Stimulated activated CD8-positive, alpha-beta memory T cell treated with anti-CD3 and anti-CD28 coated beads, Interleukin-4, amount 100 ng/mL, for 24 hours (primary cell): ENCODE data around the gene STX4.
"Not testable (repeated sequence)": the region's sequence is repeated elsewhere in the genome, so short reads cannot be mapped to it uniquely, and the experiment has no call there.

Source experiments
- DNase-seq: peaks from one replicate; pipeline ENCODE4 v3.0.0-alpha.2; 2020; ENCODE audit warnings: low read depth

The STX4 gene

DNA sequence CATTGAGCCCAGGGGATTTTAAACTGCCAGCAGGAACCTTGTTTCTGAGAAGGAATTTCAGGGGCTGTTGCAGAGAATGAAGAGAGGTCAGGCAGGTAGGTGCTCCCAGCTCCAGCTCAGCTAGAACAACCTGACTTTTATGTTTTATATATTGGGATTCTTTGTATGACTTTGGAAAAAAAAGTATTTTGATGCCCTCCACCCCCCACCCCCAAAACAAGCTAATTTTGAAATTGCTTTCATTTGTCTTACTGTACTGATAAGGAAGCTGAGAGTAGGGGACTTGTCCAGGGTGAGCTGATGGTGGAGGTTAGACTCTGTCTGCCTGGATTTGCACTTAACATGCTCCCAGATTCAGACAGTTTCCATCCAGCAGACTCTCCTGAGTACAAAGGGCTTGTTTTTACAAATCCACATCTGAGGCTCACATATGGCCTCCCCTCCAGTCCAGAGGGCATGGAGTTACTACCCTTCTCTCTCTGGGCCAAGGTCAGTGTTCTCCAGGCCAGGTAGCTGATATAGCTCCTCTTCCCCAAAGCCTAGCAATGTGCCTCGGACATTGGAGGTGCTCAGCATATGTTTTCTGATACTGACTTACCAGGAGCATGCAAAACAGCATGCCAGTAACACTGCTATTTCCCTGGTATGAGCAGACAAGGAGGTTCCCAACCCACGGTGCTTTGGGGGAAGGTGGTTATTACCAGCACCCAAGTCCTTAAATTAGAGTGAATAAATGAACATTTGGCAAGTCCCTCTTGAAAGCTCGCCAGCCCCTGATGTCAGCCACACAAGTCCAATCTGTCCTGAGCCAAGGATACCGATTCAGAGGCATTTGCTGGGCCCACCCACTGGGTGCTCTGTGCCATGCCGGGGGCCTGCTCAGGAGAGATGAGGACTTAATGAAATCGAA lies 34.3 kb upstream of the STX4 start:
- DNase-seq, result no peak

DNA sequence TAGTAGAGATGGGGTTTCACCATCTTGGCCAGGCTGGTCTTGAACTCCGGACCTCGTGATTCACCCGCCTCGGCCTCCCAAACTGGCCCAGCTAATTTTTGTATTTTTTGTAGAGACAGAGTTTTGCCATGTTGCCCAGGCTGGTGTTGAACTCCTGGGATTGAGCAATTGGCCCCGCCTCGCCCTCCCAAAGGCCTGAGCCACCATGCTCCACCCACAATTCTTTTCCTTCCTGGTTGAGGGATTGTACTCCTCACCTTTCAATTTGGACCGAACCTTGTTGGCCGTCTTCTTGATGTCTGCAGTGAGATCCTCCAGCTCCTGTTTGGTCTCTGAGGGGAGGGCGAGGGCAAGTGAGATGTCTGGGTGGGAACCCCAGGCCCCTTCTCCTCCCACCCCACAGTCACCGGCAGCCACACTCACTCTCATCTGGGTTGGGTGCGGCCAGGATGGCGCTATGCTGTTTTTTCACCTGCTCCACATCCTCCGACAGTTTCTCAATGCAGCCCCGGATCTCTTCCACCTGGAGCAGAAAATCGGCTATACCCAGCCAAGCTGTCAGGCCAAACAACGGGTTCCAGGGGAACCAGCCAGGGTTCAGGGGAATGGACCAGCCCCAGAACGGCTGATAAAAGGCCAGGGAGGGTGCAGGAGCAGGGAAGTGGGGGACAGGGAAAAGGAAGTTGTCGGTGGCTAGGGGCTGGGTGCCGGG lies 32.5 kb upstream of the STX4 start:
- no peak for DNase-seq

- DNase-seq, result no peak
Measured at GRCh38 chr16:31001507-31002249, 31.7 kb upstream of the STX4 start.

- DNase-seq, result no peak
Measured at GRCh38 chr16:31002250-31002700, 31.1 kb upstream of the STX4 start.

DNA sequence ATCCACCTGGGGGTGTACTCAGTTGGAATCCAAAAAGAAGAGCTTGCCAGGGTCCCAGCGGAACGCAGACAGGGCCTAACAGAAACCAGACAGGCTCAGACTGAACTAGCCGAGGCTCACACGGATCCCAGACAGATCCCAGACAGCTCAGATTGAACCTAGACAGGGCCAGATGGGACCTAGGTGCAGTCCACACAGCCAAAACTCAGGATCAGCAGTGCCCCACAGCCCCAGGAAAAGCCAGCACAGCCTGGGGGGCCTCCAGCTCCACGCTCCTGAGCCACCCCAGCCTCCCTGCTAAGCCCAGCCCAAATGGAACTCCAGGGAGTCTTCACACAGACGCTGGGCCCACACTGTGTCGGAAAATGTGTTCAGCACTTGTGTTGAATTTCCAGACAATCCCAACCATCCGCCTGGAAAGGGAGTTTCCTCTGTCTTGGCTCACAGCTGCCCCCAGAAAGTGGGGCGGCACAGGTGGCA lies 30.5 kb upstream of the STX4 start:
- no peak for DNase-seq

GRCh38 chr16:31003744-31004143 lies 29.6 kb upstream of the STX4 start:
- DNase-seq, result no peak

- no peak for DNase-seq
Measured at GRCh38 chr16:31004658-31005057, 28.7 kb upstream of the STX4 start.

- DNase-seq, result no peak
Measured at GRCh38 chr16:31005350-31006085, 27.8 kb upstream of the STX4 start.

DNA sequence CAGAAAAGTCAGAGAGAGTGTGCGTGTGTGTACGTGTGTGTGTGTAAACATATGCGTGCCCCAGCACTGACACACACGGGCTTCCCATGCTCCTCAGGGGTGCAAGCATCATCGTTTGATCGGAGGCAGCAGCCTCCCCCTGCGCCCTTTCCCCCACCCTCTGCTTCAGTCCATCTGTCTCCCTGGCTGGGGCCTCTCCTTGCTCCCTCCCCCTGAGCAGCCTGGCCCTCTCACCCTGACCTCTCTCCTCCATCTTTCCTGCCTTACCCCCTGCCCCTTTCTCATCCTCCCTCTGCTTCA lies 27.3 kb upstream of the STX4 start:
- DNase-seq, result no peak

- DNase-seq, result no peak
Measured at GRCh38 chr16:31006589-31006988, 26.8 kb upstream of the STX4 start.

DNA sequence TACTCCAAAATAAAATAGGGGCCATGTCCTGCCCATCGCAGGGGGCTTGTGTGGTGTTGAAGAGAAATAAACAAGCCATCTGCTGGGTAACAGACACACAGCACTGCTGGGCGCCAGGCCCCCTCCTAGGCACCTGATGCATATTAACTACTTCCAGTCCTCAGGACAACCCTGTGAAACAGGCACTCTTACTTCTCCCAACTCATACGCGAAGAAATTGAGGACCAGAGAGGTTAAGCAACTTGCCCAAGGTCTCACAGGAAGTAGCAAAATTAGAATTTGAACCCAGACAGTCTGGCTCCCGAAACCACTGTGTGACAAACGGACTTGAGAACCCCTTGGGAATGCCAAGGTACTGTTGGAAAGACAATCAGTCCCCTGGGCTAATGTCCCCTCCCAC lies 25.7 kb upstream of the STX4 start:
- no peak for DNase-seq

DNA sequence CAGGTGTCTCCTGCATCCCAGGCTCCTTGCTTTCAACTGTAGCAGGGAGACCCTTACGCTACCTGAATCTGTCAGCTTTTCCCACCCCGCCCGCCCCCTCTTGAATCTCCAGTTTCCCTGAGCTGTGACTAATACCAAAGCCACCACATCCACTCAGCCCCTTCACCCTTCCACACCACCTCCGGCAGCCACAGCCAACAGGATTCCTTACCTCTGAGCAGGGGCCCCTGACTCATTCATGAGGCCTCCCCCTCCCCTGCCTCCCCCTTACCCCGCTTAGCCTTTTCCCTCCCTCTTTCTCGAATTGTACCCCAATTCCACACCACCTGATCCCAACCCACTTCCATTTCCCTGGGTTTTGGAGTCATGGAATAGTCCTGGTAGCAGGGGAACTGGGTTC lies 25.2 kb upstream of the STX4 start:
- DNase-seq, result no peak

- DNase-seq, result no peak
Measured at GRCh38 chr16:31008551-31008950, 24.8 kb upstream of the STX4 start.

- no peak for DNase-seq
Measured at GRCh38 chr16:31009120-31009519, 24.2 kb upstream of the STX4 start.

GRCh38 chr16:31009894-31010584 lies 23.3 kb upstream of the STX4 start:
- DNase-seq, result no peak

DNA sequence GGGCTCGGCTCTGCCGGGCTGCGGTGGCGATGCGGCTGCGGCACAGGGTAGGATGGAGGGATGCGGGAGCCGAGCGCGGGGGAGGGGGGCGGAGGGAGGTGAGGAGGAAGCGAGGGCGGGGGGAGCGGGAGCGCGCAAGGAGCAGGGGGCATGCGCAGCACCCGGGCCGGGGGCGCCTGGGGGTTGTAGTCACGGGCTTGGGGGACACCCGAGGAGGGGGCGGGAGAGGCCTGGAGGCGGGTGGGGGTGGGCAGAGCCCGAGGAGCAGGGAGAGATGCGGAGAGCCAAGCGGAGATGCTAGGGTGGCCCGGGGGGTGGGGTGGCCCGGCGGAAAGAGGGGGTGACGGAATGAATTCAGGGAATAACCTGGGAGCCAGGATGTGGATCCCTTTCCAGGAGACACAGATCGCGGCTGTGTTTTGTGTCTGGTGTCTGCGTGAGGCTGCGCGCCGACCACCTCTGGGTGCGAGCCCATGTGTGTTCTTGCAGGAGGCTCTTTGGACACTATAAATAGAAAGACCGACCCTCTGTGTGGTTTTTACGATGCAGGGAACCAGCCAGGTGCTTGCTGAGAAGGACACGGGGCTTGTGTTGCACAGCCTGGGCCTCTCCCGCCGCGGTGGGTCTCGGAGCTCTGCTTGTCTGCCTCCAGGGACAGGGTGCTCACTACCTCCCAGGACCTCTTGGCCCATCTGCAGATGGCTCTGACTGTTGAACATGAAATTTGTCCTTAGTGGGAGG lies 22.6 kb upstream of the STX4 start, which contains the start of gene STX1B:
Gene STX1B (minus strand): TSS at position 54 of the 741 bp plus-strand sequence. CDS start 242 bp downstream, outside the sequence.
- peak; percentile 14 for DNase-seq

GRCh38 chr16:31011815-31012214 lies 21.5 kb upstream of the STX4 start:
- DNase-seq, result not testable (repeated sequence)

DNA sequence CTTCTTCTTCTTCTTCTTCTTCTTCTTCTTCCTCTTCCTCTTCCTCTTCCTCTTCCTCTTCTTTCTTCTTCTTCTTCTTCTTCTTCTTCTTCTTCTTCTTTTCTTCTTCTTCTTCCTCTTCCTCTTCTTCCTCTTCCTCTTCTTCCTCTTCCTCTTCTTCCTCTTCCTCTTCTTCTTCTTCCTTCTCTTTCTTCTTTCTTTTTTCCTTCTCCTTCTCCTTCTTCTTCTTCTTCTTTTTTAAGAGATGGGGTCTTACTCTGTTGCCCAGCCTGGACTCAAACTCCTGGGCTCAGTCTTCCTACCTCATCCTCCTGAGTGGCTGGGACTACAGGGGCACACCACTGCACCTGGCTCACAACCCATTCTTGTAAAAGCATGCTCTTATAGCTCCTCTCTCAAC lies 20.1 kb upstream of the STX4 start:
- not testable (repeated sequence) for DNase-seq

- no peak for DNase-seq
Measured at GRCh38 chr16:31016018-31016417, 17.3 kb upstream of the STX4 start.

- DNase-seq, result not testable (repeated sequence)
Measured at GRCh38 chr16:31017756-31018155, 15.6 kb upstream of the STX4 start.
